Tibial artery (tissue), 4 donors: Measurements from ENCODE around the gene CCND2.
A peak's percentile ranks its signal among the peaks of the same experiment; 100 is the strongest.

ENCODE experiments used
- DNase-seq, 2 donors: peaks; one replicate each; pipeline ENCODE4 v3.0.0-alpha.2; 2019
- H3K27ac ChIP-seq, 2 donors: fragments of 200-600 bp; sonication (generic) in 1 of 2; 1 replicate in 1 of 2; 2 replicates in 1 of 2; pipeline ENCODE4 v1.5.1; 2018 to 2019; ENCODE audit warnings: mild to moderate bottlenecking in 1 of 2
- H3K27me3 ChIP-seq, 2 donors: fragments of 200-600 bp; sonication (generic) in 1 of 2; one replicate each; pipeline versions ENCODE4 v1.5.1 to v1.6.0; 2016 to 2019
- H3K36me3 ChIP-seq, 3 donors: fragments of 200-600 bp; sonication (generic) in 2 of 3; one replicate each; pipeline ENCODE4 v1.5.1; 2016 to 2019; ENCODE audit warnings: mild to moderate bottlenecking in 2 of 3
- H3K4me1 ChIP-seq, 4 donors: fragments of 200-600 bp; sonication (generic) in 2 of 4; 1 replicate in 3 of 4; 2 replicates in 1 of 4; pipeline ENCODE4 v1.5.1; 2016 to 2019
- H3K4me3 ChIP-seq, 2 donors: fragments of 200-600 bp; sonication (generic) in 1 of 2; 1 replicate in 1 of 2; 2 replicates in 1 of 2; pipeline ENCODE4 v1.5.1; 2018 to 2019; ENCODE audit warnings: mild to moderate bottlenecking in 2 of 2
- H3K9me3 ChIP-seq, 3 donors: fragments of 200-600 bp; sonication (generic) in 1 of 3; one replicate each; pipeline ENCODE4 v1.5.1; 2016 to 2019
- intact Hi-C: fragments of 100-400 bp; cut with DNase I; formaldehyde crosslinking; loops from one replicate; pipeline ENCODE4 v1.15.0; 2023; ENCODE audit warnings: low total_unique reads
- TF ChIP-seq, protein P1 (sequence below), 2 experiments: fragments of 200-600 bp in 1 of 2; fragments of 450-650 bp in 1 of 2; IDR thresholded peaks; one replicate each; pipeline ENCODE4 v1.5.1; 2017 to 2019; ENCODE audit warnings: antibody characterized with exemption in 2 of 2, mild to moderate bottlenecking in 1 of 2, moderate library complexity in 1 of 2

CCND2 gene

DNA sequence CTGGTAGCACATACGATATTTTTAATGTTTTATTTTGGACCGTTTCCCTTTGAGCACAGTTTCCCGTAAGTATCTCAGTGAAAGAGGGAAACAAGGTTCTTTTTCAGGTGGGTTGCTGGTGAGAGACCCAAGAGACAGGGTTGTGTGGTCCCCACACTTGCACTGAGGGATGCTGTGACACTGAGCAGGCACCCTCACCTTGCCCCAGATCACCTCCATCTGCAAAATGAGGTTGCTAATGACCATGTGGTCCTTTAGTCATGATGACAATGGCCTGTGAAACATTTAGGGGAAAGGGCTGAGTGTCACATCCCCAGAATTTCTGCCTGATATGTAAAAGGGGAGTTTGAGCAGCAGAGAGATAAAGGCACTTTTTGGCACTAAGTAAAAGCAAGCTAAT is 4.3 kb downstream of the CCND2 start:
- Histone ChIP-seq H3K27me3 (peaks cover 0 to 1% of the 10 kb centered on the region in 2 donors), H3K27ac (no peak overlapping the region), H3K4me3 (no peak overlapping the region), H3K36me3 (peaks cover 22 to 45% (median 22%) of the 10 kb centered on the region in 3 donors), H3K9me3 (no peaks in the 10 kb centered on the region), H3K4me1 (peaks cover 0 to 66% (median 49%) of the 10 kb centered on the region in 4 donors)
- TF ChIP-seq, protein P1, sequence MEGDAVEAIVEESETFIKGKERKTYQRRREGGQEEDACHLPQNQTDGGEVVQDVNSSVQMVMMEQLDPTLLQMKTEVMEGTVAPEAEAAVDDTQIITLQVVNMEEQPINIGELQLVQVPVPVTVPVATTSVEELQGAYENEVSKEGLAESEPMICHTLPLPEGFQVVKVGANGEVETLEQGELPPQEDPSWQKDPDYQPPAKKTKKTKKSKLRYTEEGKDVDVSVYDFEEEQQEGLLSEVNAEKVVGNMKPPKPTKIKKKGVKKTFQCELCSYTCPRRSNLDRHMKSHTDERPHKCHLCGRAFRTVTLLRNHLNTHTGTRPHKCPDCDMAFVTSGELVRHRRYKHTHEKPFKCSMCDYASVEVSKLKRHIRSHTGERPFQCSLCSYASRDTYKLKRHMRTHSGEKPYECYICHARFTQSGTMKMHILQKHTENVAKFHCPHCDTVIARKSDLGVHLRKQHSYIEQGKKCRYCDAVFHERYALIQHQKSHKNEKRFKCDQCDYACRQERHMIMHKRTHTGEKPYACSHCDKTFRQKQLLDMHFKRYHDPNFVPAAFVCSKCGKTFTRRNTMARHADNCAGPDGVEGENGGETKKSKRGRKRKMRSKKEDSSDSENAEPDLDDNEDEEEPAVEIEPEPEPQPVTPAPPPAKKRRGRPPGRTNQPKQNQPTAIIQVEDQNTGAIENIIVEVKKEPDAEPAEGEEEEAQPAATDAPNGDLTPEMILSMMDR (IDR thresholded peaks at IDR 0.05), result no peak
- DNase-seq, result no peak
- intact Hi-C loops, result loop anchor here (2.0 to 5.0 kb wide), 4 partner anchors 44 to 391 kb away; partner anchors contain the start of gene TIGAR

DNA sequence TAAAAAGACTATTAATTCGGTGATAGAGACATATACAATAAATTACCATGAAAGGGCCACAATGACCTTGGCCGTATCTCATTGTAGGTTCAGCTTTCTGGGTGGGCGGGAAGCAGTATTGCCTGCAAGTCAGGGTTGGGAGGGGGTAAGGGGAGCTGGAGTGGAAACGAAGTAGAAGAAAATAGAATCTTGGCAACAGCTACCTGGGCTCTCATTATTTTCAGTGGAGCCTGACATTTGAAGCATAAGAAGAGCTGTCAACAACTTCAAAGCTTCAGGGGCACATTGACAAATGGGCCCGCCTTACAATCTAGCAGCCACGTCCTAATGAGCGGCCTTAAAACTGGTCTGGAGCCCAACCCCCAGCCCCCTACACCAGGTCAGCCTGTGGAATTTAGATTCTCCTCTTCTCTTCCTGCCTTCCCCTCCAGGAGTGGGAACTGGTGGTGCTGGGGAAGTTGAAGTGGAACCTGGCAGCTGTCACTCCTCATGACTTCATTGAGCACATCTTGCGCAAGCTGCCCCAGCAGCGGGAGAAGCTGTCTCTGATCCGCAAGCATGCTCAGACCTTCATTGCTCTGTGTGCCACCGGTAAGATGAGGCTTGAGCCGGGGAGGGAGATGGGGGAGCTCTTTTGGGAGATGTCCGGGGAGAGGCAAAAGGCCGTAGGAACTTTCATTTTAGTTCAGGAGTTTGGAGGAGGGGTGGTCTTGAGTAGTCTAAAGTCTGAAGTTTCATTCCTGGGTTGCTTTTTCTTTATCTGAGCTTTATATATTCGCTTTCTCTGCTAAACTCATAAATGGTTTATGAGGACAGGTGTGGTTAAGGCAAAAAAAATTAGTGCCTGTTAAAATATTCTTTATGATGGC is 5.0 kb downstream of the CCND2 start:
- TF ChIP-seq, protein P1 (IDR thresholded peaks at IDR 0.05), result no peak
- H3K4me3 ChIP-seq, result no peak overlapping the region
- peak; percentile 77 to 84 for DNase-seq
- peaks cover 27 to 52% (median 29%) of the 10 kb centered on the region in 3 donors for H3K36me3 ChIP-seq
- peaks cover 0 to 64% (median 42%) of the 10 kb centered on the region in 4 donors for H3K4me1 ChIP-seq
- intact Hi-C loops, result loop anchor here (5.0 kb wide), 3 partner anchors 44 to 391 kb away; partner anchors contain the start of gene TIGAR
- no peaks in the 10 kb centered on the region for H3K27me3 ChIP-seq
- H3K9me3 ChIP-seq, result no peaks in the 10 kb centered on the region
- no peak overlapping the region for H3K27ac ChIP-seq

DNA sequence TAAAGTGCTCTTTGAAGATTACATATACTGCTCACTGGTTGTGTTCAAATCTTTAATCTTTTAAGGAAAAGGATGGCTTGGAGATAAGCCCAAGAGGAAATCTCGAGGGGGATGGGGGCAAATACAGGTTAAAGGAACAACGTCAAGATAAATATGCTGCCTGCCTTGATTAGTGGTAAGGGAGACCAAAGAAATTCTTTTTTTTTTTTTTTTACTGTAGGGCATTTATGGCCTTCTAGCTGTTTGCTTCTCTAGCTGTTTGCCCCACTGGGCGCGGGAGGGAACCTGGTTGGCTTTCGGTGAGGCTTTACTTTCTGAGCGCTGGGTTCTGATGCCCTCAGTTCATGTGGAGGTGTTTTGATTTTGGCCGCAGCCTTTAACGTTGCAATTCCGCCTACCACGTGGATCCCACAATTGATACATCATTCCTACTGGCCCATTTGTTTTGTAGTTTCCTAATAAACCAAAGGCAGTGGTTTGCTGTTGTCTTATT is 5.7 kb downstream of the CCND2 start:
- Histone ChIP-seq H3K27me3 (no peaks in the 10 kb centered on the region), H3K4me3 (no peak overlapping the region), H3K9me3 (no peaks in the 10 kb centered on the region), H3K27ac (no peak overlapping the region), H3K36me3 (peaks cover 27 to 59% (median 36%) of the 10 kb centered on the region in 3 donors), H3K4me1 (peaks cover 0 to 64% (median 41%) of the 10 kb centered on the region in 4 donors)
- intact Hi-C loops, result loop anchor here (5.0 kb wide), 3 partner anchors 43 to 392 kb away; partner anchors contain the start of gene TIGAR
- DNase-seq, result no peak
- TF ChIP-seq, protein P1 (IDR thresholded peaks at IDR 0.05), result no peak

DNA sequence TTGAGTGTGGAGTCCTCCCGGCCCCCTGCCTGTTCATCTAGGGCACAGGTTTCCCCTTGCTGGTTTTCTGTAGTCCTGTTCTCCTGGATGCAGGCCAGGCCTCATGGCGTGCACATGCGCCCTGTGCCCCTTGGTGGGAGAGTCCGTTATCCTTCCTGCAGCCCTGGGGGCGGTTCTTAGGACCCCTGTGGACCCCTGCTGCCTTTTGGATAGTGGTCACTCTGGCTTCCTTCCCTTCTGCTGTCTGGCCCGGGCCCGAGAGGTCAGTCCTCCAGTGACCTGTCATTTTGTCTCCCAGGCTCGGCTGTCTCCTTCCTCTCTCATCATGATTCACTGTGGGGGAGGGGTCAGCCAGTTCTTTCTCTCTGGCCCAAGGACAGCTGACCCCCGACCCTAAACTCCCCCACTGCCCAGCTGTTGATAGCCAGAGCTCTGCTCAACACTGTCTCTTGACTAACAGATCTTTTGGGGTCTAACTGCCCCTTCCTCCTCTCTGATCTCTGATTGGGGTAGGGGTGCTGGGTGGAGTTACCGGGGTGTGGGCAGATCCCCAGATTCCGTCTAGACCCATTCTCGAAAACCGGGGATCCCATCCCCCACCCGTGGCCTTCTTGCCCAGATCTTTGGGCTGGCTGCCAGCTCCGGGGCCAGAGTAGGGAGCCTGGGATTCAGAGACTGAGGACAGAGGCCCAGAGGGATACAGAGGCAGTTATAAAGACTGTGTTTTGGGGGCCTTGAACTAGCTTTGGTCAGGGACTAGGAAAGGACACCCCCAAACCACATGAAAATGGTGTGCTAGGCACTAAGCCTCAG is 7.0 kb downstream of the CCND2 start:
- no peak overlapping the region for H3K27ac ChIP-seq
- H3K4me3 ChIP-seq, result no peak overlapping the region
- H3K27me3 ChIP-seq, result no peaks in the 10 kb centered on the region
- H3K4me1 ChIP-seq, result peaks cover 0 to 64% (median 37%) of the 10 kb centered on the region in 4 donors
- peak in 1 of 2 donors; percentile 66 for DNase-seq
- intact Hi-C loops, result loop anchor here (5.0 kb wide), 1 partner anchor 278 kb away; no protein-coding TSS in a partner anchor
- TF ChIP-seq, protein P1 (IDR thresholded peaks at IDR 0.05), result no peak
- H3K36me3 ChIP-seq, result peaks cover 34 to 71% (median 48%) of the 10 kb centered on the region in 3 donors
- no peaks in the 10 kb centered on the region for H3K9me3 ChIP-seq

DNA sequence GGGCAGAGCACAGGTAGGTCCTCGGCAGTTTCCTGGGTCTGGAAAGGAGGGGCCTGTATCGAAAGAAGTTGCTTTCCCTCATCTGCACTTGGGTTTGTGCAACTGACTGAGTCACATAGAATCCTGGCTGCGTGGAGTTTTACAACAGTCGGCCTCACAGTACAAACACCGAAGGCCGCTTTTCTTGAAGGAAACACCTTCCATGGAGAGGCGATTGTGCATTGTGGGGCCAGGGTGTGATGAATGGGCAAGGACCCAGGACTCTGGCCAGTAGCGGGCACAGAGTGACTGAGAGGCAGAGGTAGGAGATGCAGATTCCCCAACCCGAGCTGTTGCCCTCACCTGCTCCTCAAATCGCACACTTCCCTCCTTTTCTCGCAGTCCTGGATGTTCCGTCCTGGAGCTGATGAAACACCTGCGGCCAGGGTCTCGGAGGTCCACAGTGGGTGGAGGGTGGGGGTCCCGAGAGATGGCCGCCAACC is 7.7 kb downstream of the CCND2 start:
- Histone ChIP-seq H3K36me3 (peaks cover 36 to 78% (median 55%) of the 10 kb centered on the region in 3 donors), H3K4me3 (no peak overlapping the region), H3K4me1 (peaks cover 0 to 60% (median 37%) of the 10 kb centered on the region in 4 donors), H3K9me3 (no peaks in the 10 kb centered on the region), H3K27ac (no peak overlapping the region), H3K27me3 (no peaks in the 10 kb centered on the region)
- intact Hi-C loops, result loop anchor here (5.0 kb wide), 1 partner anchor 279 kb away; no protein-coding TSS in a partner anchor
- DNase-seq, result no peak
- TF ChIP-seq, protein P1 (IDR thresholded peaks at IDR 0.05), result no peak
